ENCODE data around the gene FAM13C.

- TF ChIP-seq CTCF (IDR thresholded peaks at IDR 0.05) (no peak), EP300 (IDR thresholded peaks at IDR 0.05) (no peak), POLR2A (IDR thresholded peaks at IDR 0.05) (no peak)
Observed at GRCh38 chr10:59302381-59302780, 60.0 kb downstream of the FAM13C start.

Measured in tibial nerve (tissue), 4 donors.